ENCODE measurements around the gene FAM210B.

DNA sequence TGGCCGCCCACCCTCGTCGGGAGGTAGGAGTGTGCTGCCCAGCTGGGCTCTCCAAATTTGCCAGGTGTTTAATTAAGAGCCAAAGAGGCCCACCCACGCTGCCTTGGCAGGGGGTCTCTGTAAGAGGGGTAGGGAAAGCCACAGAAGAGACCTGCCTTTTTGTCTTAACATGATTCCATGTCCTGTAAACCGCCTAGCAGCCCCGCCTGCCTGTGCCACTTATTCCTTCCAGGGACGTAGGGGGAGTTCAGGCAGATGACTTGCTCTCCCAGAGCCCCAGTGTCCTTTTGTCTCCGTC lies 2.1 kb downstream of the FAM210B start:
- TF ChIP-seq, protein P1, sequence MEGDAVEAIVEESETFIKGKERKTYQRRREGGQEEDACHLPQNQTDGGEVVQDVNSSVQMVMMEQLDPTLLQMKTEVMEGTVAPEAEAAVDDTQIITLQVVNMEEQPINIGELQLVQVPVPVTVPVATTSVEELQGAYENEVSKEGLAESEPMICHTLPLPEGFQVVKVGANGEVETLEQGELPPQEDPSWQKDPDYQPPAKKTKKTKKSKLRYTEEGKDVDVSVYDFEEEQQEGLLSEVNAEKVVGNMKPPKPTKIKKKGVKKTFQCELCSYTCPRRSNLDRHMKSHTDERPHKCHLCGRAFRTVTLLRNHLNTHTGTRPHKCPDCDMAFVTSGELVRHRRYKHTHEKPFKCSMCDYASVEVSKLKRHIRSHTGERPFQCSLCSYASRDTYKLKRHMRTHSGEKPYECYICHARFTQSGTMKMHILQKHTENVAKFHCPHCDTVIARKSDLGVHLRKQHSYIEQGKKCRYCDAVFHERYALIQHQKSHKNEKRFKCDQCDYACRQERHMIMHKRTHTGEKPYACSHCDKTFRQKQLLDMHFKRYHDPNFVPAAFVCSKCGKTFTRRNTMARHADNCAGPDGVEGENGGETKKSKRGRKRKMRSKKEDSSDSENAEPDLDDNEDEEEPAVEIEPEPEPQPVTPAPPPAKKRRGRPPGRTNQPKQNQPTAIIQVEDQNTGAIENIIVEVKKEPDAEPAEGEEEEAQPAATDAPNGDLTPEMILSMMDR (IDR thresholded peaks at IDR 0.05) = no peak
- TF ChIP-seq MYC (IDR thresholded peaks at IDR 0.05; ENCODE audit: borderline replicate concordance, low read length) = no peak
